ENCODE data around the gene PMS1.

GRCh38 chr2:189799531-189799930 lies 15.3 kb downstream of the PMS1 start:
- TF ChIP-seq CTCF (optimal IDR thresholded peaks at IDR 0.05 in 1 of 3, IDR thresholded peaks at IDR 0.05 in 1 of 3, conservative IDR thresholded peaks at IDR 0.05 in 1 of 3; ENCODE audit: extremely low read depth in 1 of 3, insufficient read depth in 2 of 3, low read length in 3 of 3) = no peak
- no peak for TF ChIP-seq EZH2 (IDR thresholded peaks at IDR 0.05; ENCODE audit: low read length)

Measured in keratinocyte (primary cell).